HCT116 (cell line): ENCODE data around the gene PEX12. TPM values are rescaled to one million over a fixed set of nuclear protein-coding genes. Genes with fewer than 3 reads are reported as not detected.

Experiments
- ATAC-seq: fragments of 200-7000 bp; cut with Tn5 transposase; 2 replicates; pipeline ENCODE4 v1.9.1; 2020; ENCODE audit warnings: mild to moderate bottlenecking, moderate library complexity
- BruUV-seq: library from RNA; stranded (reverse); fragments of 400-500 nt; replicated peaks from 2 replicates; lab custom pipeline; 2021; lab: Mats Ljungman, UMichigan
- CTCF ChIA-PET: fragments of 300-600 bp; sonication (Branson Sonifier 250); formaldehyde crosslinking; loops from one replicate; lab custom pipeline; 2021; ENCODE audit warnings: antibody characterized with exemption; lab: Charles Lee
- POLR2A ChIA-PET: fragments of 300-600, 350-600 bp; sonication (Branson Sonifier 250); formaldehyde crosslinking; loops from one replicate; lab custom pipeline; 2021; ENCODE audit warnings: antibody characterized with exemption; lab: Charles Lee
- RAD21 ChIA-PET, 2 experiments: fragments of 300-600 bp; sonication (Branson Sonifier 250); formaldehyde crosslinking; loops; one replicate each; lab custom pipeline; 2023; ENCODE audit warnings: low total read pairs in 2 of 2; ENCODE audit not compliant: uncharacterized antibody in 2 of 2, unreplicated experiment in 2 of 2, low non-redundant PET in 1 of 2; lab: Charles Lee
- DNase-seq: peaks from one replicate; pipeline ENCODE4 v3.0.0-alpha.2; 2010; ENCODE audit warnings: low read depth, low spot score
- H2AFZ ChIP-seq: fragments of 200-600 bp; shearing (Covaris generic), sonication (generic); 2 replicates; pipeline ENCODE4 v1.6.1; 2017; ENCODE audit warnings: low read depth, mixed run types, mixed read lengths, antibody characterized with exemption, low read length; ENCODE audit not compliant: poor library complexity, severe bottlenecking
- H3K27ac ChIP-seq: 2 replicates; pipeline ENCODE4 v1.5.1; 2012; ENCODE audit warnings: low read depth, low read length
- H3K27me3 ChIP-seq: fragments of 200-600 bp; sonication (generic); 2 replicates; pipeline ENCODE4 v1.6.1; 2016; ENCODE audit warnings: mixed run types, low read length, mixed read lengths; ENCODE audit not compliant: insufficient read depth
- H3K36me3 ChIP-seq, 2 experiments: fragments of 200-500 bp in 1 of 2; fragments of 200-600 bp in 1 of 2; sonication (Bioruptor generic) in 1 of 2; sonication (generic) in 1 of 2; 2 replicates each; pipeline versions ENCODE4 v1.5.1 to v1.6.1; 2014 to 2016; ENCODE audit warnings: low read length in 2 of 2, inconsistent platforms in 1 of 2, mixed read lengths in 1 of 2, mixed run types in 1 of 2; ENCODE audit not compliant: insufficient read depth in 2 of 2, control insufficient read depth in 1 of 2
- H3K4me1 ChIP-seq, 2 experiments: fragments of 200-600 bp in 1 of 2; sonication (generic) in 1 of 2; 2 replicates each; pipeline versions ENCODE4 v1.5.1 to v1.6.1; 2012 to 2017; ENCODE audit warnings: low read length in 2 of 2, inconsistent platforms in 1 of 2, mild to moderate bottlenecking in 1 of 2, mixed read lengths in 1 of 2, mixed run types in 1 of 2, moderate library complexity in 1 of 2; ENCODE audit not compliant: insufficient read depth in 2 of 2, control insufficient read depth in 1 of 2
- H3K4me2 ChIP-seq: fragments of 200-600 bp; sonication (generic); 2 replicates; pipeline ENCODE4 v1.6.1; 2017; ENCODE audit warnings: mixed run types, low read length, mixed read lengths
- H3K4me3 ChIP-seq, 2 experiments: fragments of 200-600 bp in 1 of 2; sonication (generic) in 1 of 2; replicated peaks in 1 of 2; 2 replicates each; pipeline ENCODE4 v1.5.1; 2011 to 2016; ENCODE audit warnings: low read length in 2 of 2, control low read depth in 1 of 2, low read depth in 1 of 2, mild to moderate bottlenecking in 1 of 2, mixed read lengths in 1 of 2, mixed run types in 1 of 2
- H3K79me2 ChIP-seq: fragments of 200-600 bp; sonication (generic); 2 replicates; pipeline ENCODE4 v1.6.1; 2017; ENCODE audit warnings: mild to moderate bottlenecking, mixed run types, low read length, moderate library complexity, mixed read lengths; ENCODE audit not compliant: insufficient read depth
- H3K9ac ChIP-seq: fragments of 200-600 bp; sonication (generic); 2 replicates; pipeline ENCODE4 v1.6.1; 2016; ENCODE audit warnings: low read length, mixed read lengths
- H3K9me2 ChIP-seq: fragments of 200-600 bp; sonication (generic), shearing (Covaris generic); 2 replicates; pipeline ENCODE4 v1.6.1; 2017; ENCODE audit warnings: mixed run types, mild to moderate bottlenecking, moderate library complexity; ENCODE audit not compliant: insufficient read depth
- H3K9me3 ChIP-seq, 2 experiments: fragments of 200-500 bp in 1 of 2; fragments of 200-600 bp in 1 of 2; sonication (Bioruptor generic) in 1 of 2; sonication (generic) in 1 of 2; 2 replicates each; pipeline ENCODE4 v1.6.1; 2014 to 2017; ENCODE audit warnings: low read length in 2 of 2, mixed read lengths in 2 of 2, inconsistent platforms in 1 of 2, low read depth in 1 of 2, mild to moderate bottlenecking in 1 of 2, mixed run types in 1 of 2, moderate library complexity in 1 of 2; ENCODE audit not compliant: control insufficient read depth in 1 of 2, insufficient read depth in 1 of 2
- H4K20me1 ChIP-seq: fragments of 200-600 bp; sonication (generic), shearing (Covaris generic); 2 replicates; pipeline ENCODE4 v1.6.1; 2017; ENCODE audit warnings: mixed run types, mild to moderate bottlenecking, moderate library complexity; ENCODE audit not compliant: insufficient read depth
- ATF3 ChIP-seq: IDR thresholded peaks from 2 replicates; pipeline ENCODE4 v1.6.1; 2012
- CTCF ChIP-seq, 3 experiments: fragments of 200-600 bp in 1 of 3; sonication (generic) in 1 of 3; IDR thresholded peaks in 2 of 3; conservative IDR thresholded peaks in 1 of 3; 2 replicates each; pipeline ENCODE4 v1.5.1; 2012 to 2017; ENCODE audit warnings: low read depth in 2 of 3, low read length in 2 of 3, antibody characterized with exemption in 1 of 3, borderline replicate concordance in 1 of 3, control low read depth in 1 of 3, mild to moderate bottlenecking in 1 of 3, mixed read lengths in 1 of 3, mixed run types in 1 of 3, moderate library complexity in 1 of 3; ENCODE audit not compliant: insufficient read depth in 1 of 3
- FOSL1 ChIP-seq: IDR thresholded peaks from 2 replicates; pipeline ENCODE4 v1.6.1; 2012; ENCODE audit warnings: low read depth
- POLR2AphosphoS5 ChIP-seq: IDR thresholded peaks from 2 replicates; pipeline ENCODE4 v1.6.1; 2011; ENCODE audit warnings: mild to moderate bottlenecking, low read depth, low read length, moderate library complexity
- REST ChIP-seq: IDR thresholded peaks from 2 replicates; pipeline ENCODE4 v1.6.1; 2012; ENCODE audit warnings: low read depth
- SRF ChIP-seq: IDR thresholded peaks from 2 replicates; pipeline ENCODE4 v1.6.1; 2012; ENCODE audit warnings: low read depth
- ZFX ChIP-seq: fragments of 450-650 bp; IDR thresholded peaks from 2 replicates; pipeline ENCODE4 v1.6.1; 2017
- intact Hi-C: fragments of 100-400 bp; cut with micrococcal nuclease; formaldehyde crosslinking; loops from 2 replicates; pipeline ENCODE4 v1.10.0; 2022
- total RNA-seq: library from RNA; stranded (reverse); gene quantifications from one replicate; pipeline ENCODE4 v1.2.1, GENCODE V29; 2021; ENCODE audit not compliant: unreplicated experiment

PEX12 gene
- total RNA-seq, 1 experiment from 2014 or later, result 5.0 TPM

- TF ChIP-seq CTCF (IDR thresholded peaks at IDR 0.05 in 2 of 3, conservative IDR thresholded peaks at IDR 0.05 in 1 of 3; ENCODE audit: borderline replicate concordance in 1 of 3, insufficient read depth in 1 of 3, low read depth in 2 of 3, low read length in 2 of 3), result no peak
- peak; percentile 97 for TF ChIP-seq POLR2AphosphoS5
- TF ChIP-seq SRF, result peak; percentile 88
These were observed at the start of gene PEX12 (continued) for GRCh38 chr17:35578197-35578928.

GRCh38 chr17:35627417-35627816 is 49.0 kb upstream of the PEX12 start:
- Histone ChIP-seq H3K4me2 (no peak overlapping the region), H3K9ac (no peak overlapping the region), H3K9me3 (no peaks in the 10 kb centered on the region), H3K4me1 (peaks cover 4 to 15% of the 10 kb centered on the region in 2 experiments; a peak in 3 of 4 replicates), H3K4me3 (no peak overlapping the region), H3K27ac (no peak overlapping the region), H4K20me1 (no peaks in the 10 kb centered on the region), H3K9me2 (no peaks in the 10 kb centered on the region), H3K79me2 (peaks cover 3% of the 10 kb centered on the region; the same call in 1 of the 2 replicates), H2AFZ (no peak overlapping the region), H3K36me3 (peaks cover 44 to 45% of the 10 kb centered on the region in 2 experiments; a peak in 3 of 4 replicates), H3K27me3 (no peaks in the 10 kb centered on the region)
- TF ChIP-seq ZFX, result no peak
- TF ChIP-seq SRF, result no peak
- no peak for TF ChIP-seq ATF3
- no peak for TF ChIP-seq FOSL1
- no peak for TF ChIP-seq REST
- ChIA-PET RAD21 (no interaction called here), CTCF (no interaction called here), POLR2A (no interaction called here)
- intact Hi-C loops, result no loop called here
- ATAC-seq (no peak), DNase-seq (no peak)
- no TSS peak for BruUV-seq
